Brain microvascular endothelial cell (primary cell): Measurements from ENCODE around the gene DNAH6.

Source experiments
- DNase-seq: peaks from one replicate; pipeline ENCODE4 v3.0.0-alpha.2; 2020
- H3K27ac ChIP-seq: fragments of 250-450 bp; sonication (Bioruptor Pico); 2 replicates; pipeline ENCODE4 v1.5.1; 2020; ENCODE audit warnings: mild to moderate bottlenecking, moderate library complexity
- H3K27me3 ChIP-seq: fragments of 250-450 bp; sonication (Bioruptor Pico); replicated peaks from 2 replicates; pipeline ENCODE4 v1.5.1; 2020; ENCODE audit warnings: mild to moderate bottlenecking
- H3K36me3 ChIP-seq: fragments of 250-450 bp; sonication (Bioruptor Pico); replicated peaks from 2 replicates; pipeline ENCODE4 v1.5.1; 2020; ENCODE audit warnings: mild to moderate bottlenecking
- H3K4me3 ChIP-seq: 2 replicates; pipeline ENCODE4 v1.5.1; 2011; ENCODE audit warnings: low read depth, mild to moderate bottlenecking, control low read depth, low read length, moderate library complexity
- in situ Hi-C: cut with HindIII; loops from 2 replicates; pipeline ENCODE4 v1.10.0; 2017; ENCODE audit warnings: low sequenced_read_pairs, low pct_ligation_motif_present
- TF ChIP-seq, protein P1 (sequence below): IDR thresholded peaks from 2 replicates; pipeline ENCODE4 v1.5.1; 2011; ENCODE audit warnings: low read depth, mild to moderate bottlenecking, moderate library complexity, low read length, control low read depth, inconsistent platforms; ENCODE audit errors: missing control alignments

Gene DNAH6

GRCh38 chr2:84788027-84788426, 271.7 kb downstream of the DNAH6 start:
- no peak for DNase-seq
- H3K27me3 ChIP-seq = no peaks in the 10 kb centered on the region
- TF ChIP-seq, protein P1, sequence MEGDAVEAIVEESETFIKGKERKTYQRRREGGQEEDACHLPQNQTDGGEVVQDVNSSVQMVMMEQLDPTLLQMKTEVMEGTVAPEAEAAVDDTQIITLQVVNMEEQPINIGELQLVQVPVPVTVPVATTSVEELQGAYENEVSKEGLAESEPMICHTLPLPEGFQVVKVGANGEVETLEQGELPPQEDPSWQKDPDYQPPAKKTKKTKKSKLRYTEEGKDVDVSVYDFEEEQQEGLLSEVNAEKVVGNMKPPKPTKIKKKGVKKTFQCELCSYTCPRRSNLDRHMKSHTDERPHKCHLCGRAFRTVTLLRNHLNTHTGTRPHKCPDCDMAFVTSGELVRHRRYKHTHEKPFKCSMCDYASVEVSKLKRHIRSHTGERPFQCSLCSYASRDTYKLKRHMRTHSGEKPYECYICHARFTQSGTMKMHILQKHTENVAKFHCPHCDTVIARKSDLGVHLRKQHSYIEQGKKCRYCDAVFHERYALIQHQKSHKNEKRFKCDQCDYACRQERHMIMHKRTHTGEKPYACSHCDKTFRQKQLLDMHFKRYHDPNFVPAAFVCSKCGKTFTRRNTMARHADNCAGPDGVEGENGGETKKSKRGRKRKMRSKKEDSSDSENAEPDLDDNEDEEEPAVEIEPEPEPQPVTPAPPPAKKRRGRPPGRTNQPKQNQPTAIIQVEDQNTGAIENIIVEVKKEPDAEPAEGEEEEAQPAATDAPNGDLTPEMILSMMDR = no peak
- in situ Hi-C loops = no loop called here
- H3K4me3 ChIP-seq = no peak overlapping the region
- no peaks in the 10 kb centered on the region for H3K36me3 ChIP-seq
- no peak overlapping the region for H3K27ac ChIP-seq

GRCh38 chr2:84788498-84788897, 272.2 kb downstream of the DNAH6 start:
- in situ Hi-C loops = no loop called here
- no peaks in the 10 kb centered on the region for H3K27me3 ChIP-seq
- DNase-seq = no peak
- TF ChIP-seq, protein P1 = no peak
- no peaks in the 10 kb centered on the region for H3K36me3 ChIP-seq
- H3K4me3 ChIP-seq = no peak overlapping the region
- H3K27ac ChIP-seq = no peak overlapping the region

- no peak overlapping the region for H3K4me3 ChIP-seq
- in situ Hi-C loops = no loop called here
- H3K27me3 ChIP-seq = no peaks in the 10 kb centered on the region
Observed at GRCh38 chr2:84792856-84793522, 276.7 kb downstream of the DNAH6 start.

DNA sequence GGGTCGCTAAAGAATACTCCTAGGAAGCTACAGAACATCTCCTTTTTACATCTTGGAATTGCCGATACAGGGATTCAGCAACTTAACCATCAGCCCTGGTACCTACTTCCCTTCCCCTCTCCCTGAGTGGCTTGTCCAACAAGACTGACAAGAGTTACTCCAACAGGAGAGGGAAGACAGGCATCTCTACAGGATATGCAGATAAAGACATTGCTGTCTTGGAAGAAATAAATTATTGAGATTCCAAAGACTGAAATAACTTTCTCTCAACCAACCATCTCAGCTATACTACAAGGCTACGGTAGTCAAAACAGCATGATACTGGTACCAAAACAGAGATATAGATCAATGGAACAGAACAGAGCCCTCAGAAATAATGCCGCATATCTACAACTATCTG, 277.3 kb downstream of the DNAH6 start:
- TF ChIP-seq, protein P1 = no peak
- in situ Hi-C loops = no loop called here
- no peak for DNase-seq
- H3K4me3 ChIP-seq = no peak overlapping the region
- H3K36me3 ChIP-seq = no peaks in the 10 kb centered on the region
- no peak overlapping the region for H3K27ac ChIP-seq
- H3K27me3 ChIP-seq = no peaks in the 10 kb centered on the region

More at GRCh38 chr2:84792856-84793522, 276.7 kb downstream of the DNAH6 start:
- Histone ChIP-seq H3K36me3 (no peaks in the 10 kb centered on the region), H3K27ac (no peak overlapping the region)
- TF ChIP-seq, protein P1 = no peak
- no peak for DNase-seq

- in situ Hi-C loops = no loop called here
- TF ChIP-seq, protein P1 = no peak
- Histone ChIP-seq H3K4me3 (no peak overlapping the region), H3K36me3 (no peaks in the 10 kb centered on the region), H3K27me3 (no peaks in the 10 kb centered on the region), H3K27ac (no peak overlapping the region)
- no peak for DNase-seq
Observed at GRCh38 chr2:84796798-84797197, 280.5 kb downstream of the DNAH6 start.

DNA sequence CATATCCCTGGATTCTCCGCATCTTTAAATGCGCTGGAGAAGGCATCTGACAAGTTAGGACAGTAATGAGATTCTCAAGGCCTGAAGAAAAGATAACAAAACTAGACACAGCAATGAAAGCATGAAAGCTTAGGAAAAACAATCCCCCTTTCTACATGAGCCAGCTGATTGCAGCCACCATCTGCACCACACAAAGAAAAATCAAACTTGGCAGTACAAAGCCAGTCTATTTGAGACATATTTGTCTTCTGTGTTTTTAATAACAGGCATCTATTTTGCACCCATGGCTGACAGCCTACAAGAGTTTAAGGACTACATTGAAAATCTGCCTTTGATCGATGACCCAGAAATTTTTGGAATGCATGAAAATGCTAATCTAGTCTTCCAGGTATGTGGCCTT, 281.0 kb downstream of the DNAH6 start:
- Histone ChIP-seq H3K27ac (no peak overlapping the region), H3K27me3 (no peaks in the 10 kb centered on the region), H3K36me3 (no peaks in the 10 kb centered on the region), H3K4me3 (no peak overlapping the region)
- TF ChIP-seq, protein P1 = no peak
- in situ Hi-C loops = no loop called here
- DNase-seq = no peak
